AG09319 (cell line): Measurements from ENCODE around the gene SSBP1.

ENCODE experiments used
- DNase-seq: peaks from one replicate; pipeline ENCODE4 v3.0.0-alpha.2; 2010; ENCODE audit warnings: low read depth; ENCODE audit errors: extremely low read depth
- CTCF ChIP-seq: IDR thresholded peaks from 2 replicates; pipeline ENCODE4 v1.5.1; 2011; ENCODE audit warnings: low read depth, mild to moderate bottlenecking, inconsistent platforms, low read length, moderate library complexity

The SSBP1 gene

DNA sequence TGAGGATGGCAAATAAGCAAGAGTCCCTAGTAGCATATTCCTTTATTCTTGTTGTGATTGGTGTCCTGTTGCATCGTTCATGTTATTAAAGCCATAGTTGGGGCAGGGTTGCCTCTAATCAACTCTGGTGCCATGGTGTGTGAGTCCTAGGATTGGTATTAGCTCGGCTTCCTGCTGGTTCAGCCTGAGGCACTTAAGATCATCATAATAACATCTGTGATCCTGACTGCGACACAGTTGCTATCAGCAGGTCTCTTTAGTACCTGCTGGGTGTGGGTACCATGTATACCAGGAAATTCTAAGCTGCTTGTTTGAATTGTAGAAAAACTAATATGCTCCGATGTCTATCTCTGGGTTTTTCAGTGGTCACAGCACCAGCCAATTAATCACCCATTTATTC, 28.4 kb upstream of the SSBP1 start:
- no peak for DNase-seq
- TF ChIP-seq CTCF = no peak

DNA sequence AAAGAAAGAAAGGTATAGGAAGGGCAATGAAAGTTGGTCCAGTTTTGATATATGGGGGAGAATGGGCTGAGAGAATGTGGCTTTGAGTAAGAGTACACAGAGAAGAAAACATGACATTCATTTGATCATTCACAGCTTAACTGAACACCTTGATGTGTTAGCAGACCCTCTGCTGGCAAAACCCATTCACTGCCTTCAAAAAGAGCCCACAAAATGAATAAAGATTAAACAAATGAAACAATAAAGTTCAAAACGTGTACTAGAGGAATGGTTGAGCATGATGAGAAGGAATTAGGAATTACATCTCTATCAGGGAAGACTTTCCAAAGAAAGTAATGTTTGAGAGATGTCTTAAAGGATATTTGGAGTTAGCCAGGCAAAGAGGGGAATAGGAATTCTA, 27.9 kb upstream of the SSBP1 start:
- DNase-seq = no peak
- no peak for TF ChIP-seq CTCF

DNA sequence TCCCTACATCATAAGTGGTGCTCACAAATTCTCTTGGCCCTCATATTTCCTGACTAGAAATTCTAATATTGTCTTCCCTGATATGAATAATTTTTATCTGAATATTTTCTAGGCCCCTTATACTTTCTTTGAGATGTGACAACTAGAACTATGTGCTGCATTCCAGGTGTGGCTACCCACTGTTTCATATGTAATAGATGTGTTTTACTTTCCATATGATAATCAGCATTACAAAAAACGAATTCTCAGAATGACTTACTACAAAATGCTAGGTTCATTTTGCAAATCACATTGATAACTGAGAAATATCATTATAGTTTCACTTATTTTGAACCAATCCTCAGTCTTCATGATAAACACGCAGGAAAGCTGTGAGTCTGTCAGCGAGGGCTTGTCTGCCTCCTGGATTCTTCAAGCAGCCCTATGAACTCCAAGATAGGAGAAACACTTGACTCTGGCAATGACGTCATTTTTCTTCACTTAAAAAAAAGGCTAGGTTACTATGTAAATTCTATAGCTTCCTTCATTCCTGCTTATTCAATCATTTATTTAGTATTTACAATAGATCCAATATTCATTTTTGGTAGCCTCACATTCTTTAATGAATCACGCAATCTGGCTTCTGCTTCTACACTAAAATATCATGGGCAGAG, 25.4 kb upstream of the SSBP1 start:
- no peak for DNase-seq
- TF ChIP-seq CTCF = no peak

DNA sequence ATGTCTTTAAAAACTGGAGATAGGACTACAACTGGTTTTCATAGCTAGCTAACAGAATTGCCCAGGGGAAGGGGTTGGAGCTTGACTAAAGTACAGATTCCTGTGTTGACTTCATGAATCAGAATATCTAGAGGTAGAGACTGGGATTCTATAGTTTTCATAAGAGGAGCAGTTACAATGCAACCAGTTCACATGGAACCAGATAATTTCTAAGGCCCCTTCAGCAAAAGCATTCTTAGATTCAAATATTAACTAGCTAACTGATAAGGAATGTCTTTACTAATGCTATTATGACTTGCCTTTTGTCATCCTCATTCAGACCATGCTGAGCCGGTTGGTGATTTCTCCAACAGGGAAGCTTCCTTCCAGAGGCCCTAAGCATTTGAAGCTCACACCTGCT, 24.3 kb upstream of the SSBP1 start:
- DNase-seq = no peak
- TF ChIP-seq CTCF = no peak

GRCh38 chr7:141714571-141714970, 23.6 kb upstream of the SSBP1 start:
- no peak for DNase-seq
- no peak for TF ChIP-seq CTCF

GRCh38 chr7:141715018-141715417, 23.1 kb upstream of the SSBP1 start:
- TF ChIP-seq CTCF = no peak
- no peak for DNase-seq

GRCh38 chr7:141715794-141716689, 22.1 kb upstream of the SSBP1 start:
- DNase-seq = no peak
- no peak for TF ChIP-seq CTCF
